WTC11 (cell line): Measurements from ENCODE around the gene NEAT1. TPM values are rescaled to one million over a fixed set of nuclear protein-coding genes. Genes with fewer than 3 reads are reported as not detected.

ENCODE experiments used
- ATAC-seq: fragments of 200-7000 bp; cut with Tn5 transposase; 2 replicates; pipeline ENCODE4 v1.10.0; 2021; ENCODE audit warnings: mild to moderate bottlenecking, moderate library complexity
- CTCF ChIA-PET: fragments of 300-600 bp; sonication (Branson Sonifier 250); formaldehyde crosslinking; loops from one replicate; lab custom pipeline; 2021; ENCODE audit warnings: antibody characterized with exemption; lab: Charles Lee
- POLR2A ChIA-PET: fragments of 350-600 bp; sonication (Branson Sonifier 250); formaldehyde crosslinking; loops from one replicate; lab custom pipeline; 2021; ENCODE audit warnings: antibody characterized with exemption; lab: Charles Lee
- DNase-seq: peaks from one replicate; pipeline ENCODE4 v3.0.0; 2021; ENCODE audit warnings: low spot score
- H3K27ac Mint-ChIP-seq: 2 replicates; pipeline ENCODE4 v1.8.0; 2021; ENCODE audit warnings: mixed read lengths
- H3K27me3 Mint-ChIP-seq: 2 replicates; pipeline ENCODE4 v1.8.0; 2021; ENCODE audit warnings: low read depth, mild to moderate bottlenecking, moderate library complexity, mixed read lengths
- H3K36me3 Mint-ChIP-seq: 2 replicates; pipeline ENCODE4 v1.8.0; 2021; ENCODE audit warnings: mixed read lengths
- H3K4me1 Mint-ChIP-seq: 2 replicates; pipeline ENCODE4 v1.8.0; 2022; ENCODE audit warnings: mixed read lengths
- H3K4me3 Mint-ChIP-seq: 2 replicates; pipeline ENCODE4 v1.8.0; 2021; ENCODE audit warnings: mild to moderate bottlenecking, moderate library complexity, mixed read lengths
- H3K9me3 Mint-ChIP-seq: 2 replicates; pipeline ENCODE4 v1.8.0; 2021; ENCODE audit warnings: mixed read lengths
- ELF4 ChIP-seq: sonication (generic); formaldehyde crosslinking; IDR thresholded peaks from 2 replicates; pipeline ENCODE4 v1.8.1; 2022; ENCODE audit warnings: low read depth, mild to moderate bottlenecking, moderate library complexity, missing genetic modification reagents
- ESRRA ChIP-seq: sonication (generic); formaldehyde crosslinking; IDR thresholded peaks from 2 replicates; pipeline ENCODE4 v1.8.1; 2022; ENCODE audit warnings: mild to moderate bottlenecking, missing genetic modification reagents, borderline replicate concordance
- FOXJ3 ChIP-seq: sonication (generic); formaldehyde crosslinking; IDR thresholded peaks from 2 replicates; pipeline ENCODE4 v1.9.0; 2021; ENCODE audit warnings: missing genetic modification reagents, mild to moderate bottlenecking, borderline replicate concordance
- IRF1 ChIP-seq: sonication (generic); formaldehyde crosslinking; IDR thresholded peaks from 2 replicates; pipeline ENCODE4 v1.8.0; 2023; ENCODE audit warnings: missing genetic modification reagents
- MYBL2 ChIP-seq: sonication (generic); formaldehyde crosslinking; IDR thresholded peaks from 2 replicates; pipeline ENCODE4 v1.8.1; 2023; ENCODE audit warnings: mild to moderate bottlenecking, moderate library complexity, missing genetic modification reagents
- NFE2L1 ChIP-seq: sonication (generic); formaldehyde crosslinking; IDR thresholded peaks from 2 replicates; pipeline ENCODE4 v1.8.1; 2023; ENCODE audit warnings: missing genetic modification reagents
- NR1H2 ChIP-seq: sonication (generic); formaldehyde crosslinking; IDR thresholded peaks from 2 replicates; pipeline ENCODE4 v1.9.0; 2021; ENCODE audit warnings: mild to moderate bottlenecking, moderate library complexity, missing genetic modification reagents
- NR2C2 ChIP-seq: sonication (generic); formaldehyde crosslinking; IDR thresholded peaks from 2 replicates; pipeline ENCODE4 v1.8.0; 2022; ENCODE audit warnings: mild to moderate bottlenecking, missing genetic modification reagents
- SMAD3 ChIP-seq: sonication (generic); formaldehyde crosslinking; IDR thresholded peaks from 2 replicates; pipeline ENCODE4 v1.8.0; 2022; ENCODE audit warnings: missing genetic modification reagents, mild to moderate bottlenecking, borderline replicate concordance
- SOX15 ChIP-seq: fragments of 250-450 bp; sonication (Bioruptor Pico); IDR thresholded peaks from 2 replicates; pipeline ENCODE4 v1.9.0; 2021; ENCODE audit warnings: mild to moderate bottlenecking
- USF2 ChIP-seq: sonication (generic); formaldehyde crosslinking; IDR thresholded peaks from 2 replicates; pipeline ENCODE4 v1.8.1; 2023; ENCODE audit warnings: mild to moderate bottlenecking, missing genetic modification reagents, moderate library complexity
- ZNF416 ChIP-seq: fragments of 250-450 bp; sonication (Bioruptor Pico); IDR thresholded peaks from 2 replicates; pipeline ENCODE4 v1.9.0; 2021; ENCODE audit warnings: mild to moderate bottlenecking, inconsistent platforms
- ZNF532 ChIP-seq: fragments of 250-450 bp; sonication (Bioruptor Pico); IDR thresholded peaks from 2 replicates; pipeline ENCODE4 v1.9.0; 2021; ENCODE audit warnings: mild to moderate bottlenecking, borderline replicate concordance
- ZNF671 ChIP-seq: fragments of 250-450 bp; sonication (Bioruptor Pico); IDR thresholded peaks from 2 replicates; pipeline ENCODE4 v1.8.0; 2021; ENCODE audit warnings: mild to moderate bottlenecking
- total RNA-seq: library from RNA; stranded (reverse); gene quantifications from 3 replicates; pipeline ENCODE4 v1.2.3, GENCODE V29; 2021
- TF ChIP-seq, protein P1 (sequence below): sonication (generic); formaldehyde crosslinking; IDR thresholded peaks from 2 replicates; pipeline ENCODE4 v1.8.1; 2023; ENCODE audit warnings: mild to moderate bottlenecking, missing genetic modification reagents, borderline replicate concordance
- TF ChIP-seq, protein P2 (sequence below): fragments of 250-450 bp; sonication (Bioruptor Pico); IDR thresholded peaks from 2 replicates; pipeline ENCODE4 v1.9.0; 2021; ENCODE audit warnings: moderate library complexity, mild to moderate bottlenecking, inconsistent platforms, borderline replicate concordance
- TF ChIP-seq, protein P3 (sequence below): sonication (generic); formaldehyde crosslinking; IDR thresholded peaks from 2 replicates; pipeline ENCODE4 v1.8.1; 2023; ENCODE audit warnings: mild to moderate bottlenecking, missing genetic modification reagents

NEAT1 gene
- total RNA-seq, 1 experiment from 2014 or later: 38.1 TPM

GRCh38 chr11:65440831-65441499 is 18.4 kb downstream of the NEAT1 start:
- ChIA-PET CTCF (interaction anchor here (0.6 to 2.0 kb wide), 4 partner anchors 25 to 1010 kb away, joined by 3 to 6 read pairs (median 4); no protein-coding TSS in a partner anchor), POLR2A (no interaction called here)
- H3K36me3 Mint-ChIP-seq: no peaks in the 10 kb centered on the region
- H3K4me3 Mint-ChIP-seq: no peak overlapping the region
- ATAC-seq (no peak), DNase-seq (no peak)
- no peaks in the 10 kb centered on the region for H3K9me3 Mint-ChIP-seq
- H3K4me1 Mint-ChIP-seq: peaks cover 11% of the 10 kb centered on the region
- H3K27ac Mint-ChIP-seq: 0 out of 2 replicates have a peak overlapping the region, but pooled peaks have one; percentile 41
- no peaks in the 10 kb centered on the region for H3K27me3 Mint-ChIP-seq
- TF ChIP-seq, protein P1, sequence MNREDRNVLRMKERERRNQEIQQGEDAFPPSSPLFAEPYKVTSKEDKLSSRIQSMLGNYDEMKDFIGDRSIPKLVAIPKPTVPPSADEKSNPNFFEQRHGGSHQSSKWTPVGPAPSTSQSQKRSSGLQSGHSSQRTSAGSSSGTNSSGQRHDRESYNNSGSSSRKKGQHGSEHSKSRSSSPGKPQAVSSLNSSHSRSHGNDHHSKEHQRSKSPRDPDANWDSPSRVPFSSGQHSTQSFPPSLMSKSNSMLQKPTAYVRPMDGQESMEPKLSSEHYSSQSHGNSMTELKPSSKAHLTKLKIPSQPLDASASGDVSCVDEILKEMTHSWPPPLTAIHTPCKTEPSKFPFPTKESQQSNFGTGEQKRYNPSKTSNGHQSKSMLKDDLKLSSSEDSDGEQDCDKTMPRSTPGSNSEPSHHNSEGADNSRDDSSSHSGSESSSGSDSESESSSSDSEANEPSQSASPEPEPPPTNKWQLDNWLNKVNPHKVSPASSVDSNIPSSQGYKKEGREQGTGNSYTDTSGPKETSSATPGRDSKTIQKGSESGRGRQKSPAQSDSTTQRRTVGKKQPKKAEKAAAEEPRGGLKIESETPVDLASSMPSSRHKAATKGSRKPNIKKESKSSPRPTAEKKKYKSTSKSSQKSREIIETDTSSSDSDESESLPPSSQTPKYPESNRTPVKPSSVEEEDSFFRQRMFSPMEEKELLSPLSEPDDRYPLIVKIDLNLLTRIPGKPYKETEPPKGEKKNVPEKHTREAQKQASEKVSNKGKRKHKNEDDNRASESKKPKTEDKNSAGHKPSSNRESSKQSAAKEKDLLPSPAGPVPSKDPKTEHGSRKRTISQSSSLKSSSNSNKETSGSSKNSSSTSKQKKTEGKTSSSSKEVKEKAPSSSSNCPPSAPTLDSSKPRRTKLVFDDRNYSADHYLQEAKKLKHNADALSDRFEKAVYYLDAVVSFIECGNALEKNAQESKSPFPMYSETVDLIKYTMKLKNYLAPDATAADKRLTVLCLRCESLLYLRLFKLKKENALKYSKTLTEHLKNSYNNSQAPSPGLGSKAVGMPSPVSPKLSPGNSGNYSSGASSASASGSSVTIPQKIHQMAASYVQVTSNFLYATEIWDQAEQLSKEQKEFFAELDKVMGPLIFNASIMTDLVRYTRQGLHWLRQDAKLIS (CRISPR knock-in tag): no peak

GRCh38 chr11:65442842-65443331 is 20.3 kb downstream of the NEAT1 start:
- no peak for ATAC-seq
- Mint-ChIP-seq H3K27ac (no peak overlapping the region), H3K4me1 (peaks cover 11% of the 10 kb centered on the region), H3K27me3 (no peaks in the 10 kb centered on the region), H3K4me3 (no peak overlapping the region), H3K9me3 (no peaks in the 10 kb centered on the region), H3K36me3 (no peaks in the 10 kb centered on the region)
- TF ChIP-seq USF2 (CRISPR knock-in tag) (no peak), FOXJ3 (CRISPR knock-in tag) (no peak), ELF4 (CRISPR knock-in tag) (no peak), ZNF671 (CRISPR knock-in tag) (no peak), ESRRA (CRISPR knock-in tag) (no peak), MYBL2 (CRISPR knock-in tag) (no peak), ZNF532 (CRISPR knock-in tag) (no peak), ZNF416 (CRISPR knock-in tag) (no peak), IRF1 (no peak), SOX15 (CRISPR knock-in tag) (no peak), NR2C2 (CRISPR knock-in tag) (no peak), NFE2L1 (CRISPR knock-in tag) (no peak), NR1H2 (no peak), SMAD3 (CRISPR knock-in tag) (no peak)
- TF ChIP-seq, protein P2, sequence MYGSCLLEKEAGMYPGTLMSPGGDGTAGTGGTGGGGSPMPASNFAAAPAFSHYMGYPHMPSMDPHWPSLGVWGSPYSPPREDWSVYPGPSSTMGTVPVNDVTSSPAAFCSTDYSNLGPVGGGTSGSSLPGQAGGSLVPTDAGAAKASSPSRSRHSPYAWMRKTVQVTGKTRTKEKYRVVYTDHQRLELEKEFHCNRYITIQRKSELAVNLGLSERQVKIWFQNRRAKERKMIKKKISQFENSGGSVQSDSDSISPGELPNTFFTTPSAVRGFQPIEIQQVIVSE (CRISPR knock-in tag): no peak
- TF ChIP-seq, protein P3, sequence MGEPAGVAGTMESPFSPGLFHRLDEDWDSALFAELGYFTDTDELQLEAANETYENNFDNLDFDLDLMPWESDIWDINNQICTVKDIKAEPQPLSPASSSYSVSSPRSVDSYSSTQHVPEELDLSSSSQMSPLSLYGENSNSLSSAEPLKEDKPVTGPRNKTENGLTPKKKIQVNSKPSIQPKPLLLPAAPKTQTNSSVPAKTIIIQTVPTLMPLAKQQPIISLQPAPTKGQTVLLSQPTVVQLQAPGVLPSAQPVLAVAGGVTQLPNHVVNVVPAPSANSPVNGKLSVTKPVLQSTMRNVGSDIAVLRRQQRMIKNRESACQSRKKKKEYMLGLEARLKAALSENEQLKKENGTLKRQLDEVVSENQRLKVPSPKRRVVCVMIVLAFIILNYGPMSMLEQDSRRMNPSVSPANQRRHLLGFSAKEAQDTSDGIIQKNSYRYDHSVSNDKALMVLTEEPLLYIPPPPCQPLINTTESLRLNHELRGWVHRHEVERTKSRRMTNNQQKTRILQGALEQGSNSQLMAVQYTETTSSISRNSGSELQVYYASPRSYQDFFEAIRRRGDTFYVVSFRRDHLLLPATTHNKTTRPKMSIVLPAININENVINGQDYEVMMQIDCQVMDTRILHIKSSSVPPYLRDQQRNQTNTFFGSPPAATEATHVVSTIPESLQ (CRISPR knock-in tag): no peak
- CTCF ChIA-PET: interaction anchor here (0.6 kb wide), 1 partner anchor 50 kb away, joined by 3 read pairs; no protein-coding TSS in a partner anchor
- POLR2A ChIA-PET: interaction anchor here (0.6 kb wide), 1 partner anchor 1389 kb away, joined by 3 read pairs; no protein-coding TSS in a partner anchor
- no peak for DNase-seq
